HG03378 (cell line): Measurements from ENCODE around the gene CDC42EP3.
A peak's percentile ranks its signal among the peaks of the same experiment; 100 is the strongest.

Source experiments
- ATAC-seq: cut with Tn5 transposase; IDR thresholded peaks from one replicate; pipeline ENCODE4 v1.9.1; 2021; ENCODE audit warnings: mild to moderate bottlenecking, moderate library complexity; ENCODE audit not compliant: unreplicated experiment

The CDC42EP3 gene

GRCh38 chr2:37656512-37657423, 14.7 kb downstream of the CDC42EP3 start:
- no peak for ATAC-seq

GRCh38 chr2:37654932-37655841, 16.3 kb downstream of the CDC42EP3 start:
- ATAC-seq = peak; percentile 80

- no peak for ATAC-seq
Measured at GRCh38 chr2:37654419-37654818, 17.0 kb downstream of the CDC42EP3 start.

- peak; percentile 39 for ATAC-seq
Measured at GRCh38 chr2:37653805-37654378, 17.6 kb downstream of the CDC42EP3 start.

- no peak for ATAC-seq
Measured at GRCh38 chr2:37653093-37653492, 18.3 kb downstream of the CDC42EP3 start.

- ATAC-seq = no peak
Measured at GRCh38 chr2:37652199-37652640, 19.2 kb downstream of the CDC42EP3 start.

- ATAC-seq = no peak
Measured at GRCh38 chr2:37650548-37651093, 20.8 kb downstream of the CDC42EP3 start.

GRCh38 chr2:37649518-37649917, 21.9 kb downstream of the CDC42EP3 start:
- no peak for ATAC-seq

GRCh38 chr2:37648331-37649011, 23.0 kb downstream of the CDC42EP3 start:
- ATAC-seq = no peak

- no peak for ATAC-seq
Measured at GRCh38 chr2:37647971-37648330, 23.5 kb downstream of the CDC42EP3 start.

GRCh38 chr2:37645836-37646235, 25.6 kb downstream of the CDC42EP3 start:
- ATAC-seq = no peak

GRCh38 chr2:37645362-37645761, 26.1 kb downstream of the CDC42EP3 start:
- ATAC-seq = no peak

GRCh38 chr2:37644191-37644590, 27.3 kb downstream of the CDC42EP3 start:
- ATAC-seq = no peak

GRCh38 chr2:37643730-37644078, 27.7 kb downstream of the CDC42EP3 start:
- ATAC-seq = no peak

- ATAC-seq = no peak
Measured at GRCh38 chr2:37642907-37643729, 28.3 kb downstream of the CDC42EP3 start.

- ATAC-seq = no peak
Measured at GRCh38 chr2:37641582-37642171, 29.8 kb downstream of the CDC42EP3 start.

GRCh38 chr2:37639631-37640030, 31.8 kb downstream of the CDC42EP3 start:
- no peak for ATAC-seq

GRCh38 chr2:37638973-37639372, 32.5 kb downstream of the CDC42EP3 start:
- ATAC-seq = no peak

- no peak for ATAC-seq
Measured at GRCh38 chr2:37637985-37638384, 33.5 kb downstream of the CDC42EP3 start.
